GM18511 (cell line): Measurements from ENCODE around the gene SPATS2L.

Experiments used
- ATAC-seq: cut with Tn5 transposase; IDR thresholded peaks from one replicate; pipeline ENCODE4 v1.9.1; 2021; ENCODE audit warnings: mild to moderate bottlenecking, moderate library complexity; ENCODE audit not compliant: unreplicated experiment

Gene SPATS2L

GRCh38 chr2:200306196-200306930, at the start of gene SPATS2L:
SPATS2L (plus strand) TSS chr2:200306693; CDS start chr2:200389245, 82,552 bp downstream.
- peak; percentile 62 for ATAC-seq

- no peak for ATAC-seq
Measured at GRCh38 chr2:200257570-200257969, 48.9 kb upstream of the SPATS2L start.

GRCh38 chr2:200258081-200258480, 48.4 kb upstream of the SPATS2L start:
- ATAC-seq, result no peak

GRCh38 chr2:200258881-200259576, 47.5 kb upstream of the SPATS2L start:
- ATAC-seq, result no peak

GRCh38 chr2:200259577-200259957, 46.9 kb upstream of the SPATS2L start:
- no peak for ATAC-seq

GRCh38 chr2:200262047-200262446, 44.4 kb upstream of the SPATS2L start:
- no peak for ATAC-seq

- no peak for ATAC-seq
Measured at GRCh38 chr2:200263279-200263678, 43.2 kb upstream of the SPATS2L start.

GRCh38 chr2:200264631-200265030, 41.9 kb upstream of the SPATS2L start:
- ATAC-seq, result no peak

GRCh38 chr2:200266406-200266805, 40.1 kb upstream of the SPATS2L start:
- no peak for ATAC-seq

GRCh38 chr2:200267350-200267749, 39.1 kb upstream of the SPATS2L start:
- no peak for ATAC-seq

GRCh38 chr2:200270732-200271131, 35.8 kb upstream of the SPATS2L start:
- no peak for ATAC-seq

GRCh38 chr2:200272320-200272719, 34.2 kb upstream of the SPATS2L start:
- no peak for ATAC-seq

- ATAC-seq, result no peak
Measured at GRCh38 chr2:200274116-200275075, 32.1 kb upstream of the SPATS2L start.

GRCh38 chr2:200275295-200276013, 31.0 kb upstream of the SPATS2L start:
- ATAC-seq, result no peak

GRCh38 chr2:200276472-200276871, 30.0 kb upstream of the SPATS2L start:
- no peak for ATAC-seq

GRCh38 chr2:200278694-200279316, 27.7 kb upstream of the SPATS2L start:
- no peak for ATAC-seq

GRCh38 chr2:200279857-200280256, 26.6 kb upstream of the SPATS2L start:
- no peak for ATAC-seq

GRCh38 chr2:200286578-200286977, 19.9 kb upstream of the SPATS2L start:
- ATAC-seq, result no peak

- ATAC-seq, result no peak
Measured at GRCh38 chr2:200288670-200289429, 17.6 kb upstream of the SPATS2L start.
